NT2/D1 (cell line): ENCODE data around the gene SGCD.

Experiments
- DNase-seq: peaks from one replicate; pipeline ENCODE4 v3.0.0-alpha.2; 2011; ENCODE audit warnings: low read depth, low spot score
- H3K27me3 ChIP-seq: 2 replicates; pipeline ENCODE4 v1.6.0; 2011; ENCODE audit warnings: mild to moderate bottlenecking; ENCODE audit not compliant: insufficient read length, insufficient read depth
- H3K36me3 ChIP-seq: 2 replicates; pipeline ENCODE4 v1.6.1; 2011; ENCODE audit warnings: mild to moderate bottlenecking, low read length, mixed read lengths; ENCODE audit not compliant: insufficient read depth, insufficient read length
- H3K4me1 ChIP-seq: 2 replicates; pipeline ENCODE4 v1.5.1; 2011; ENCODE audit not compliant: insufficient read depth, insufficient read length
- H3K4me3 ChIP-seq: 2 replicates; pipeline ENCODE4 v1.5.1; 2011; ENCODE audit warnings: low read depth; ENCODE audit not compliant: insufficient read length
- H3K9ac ChIP-seq: 2 replicates; pipeline ENCODE4 v1.6.0; 2011; ENCODE audit warnings: low read depth; ENCODE audit not compliant: insufficient read length
- H3K9me3 ChIP-seq: 2 replicates; pipeline ENCODE4 v1.5.1; 2011; ENCODE audit warnings: mild to moderate bottlenecking, low read length; ENCODE audit not compliant: insufficient read depth
- SUZ12 ChIP-seq: IDR thresholded peaks from 2 replicates; pipeline ENCODE4 v1.6.1; 2011; ENCODE audit not compliant: insufficient read length, insufficient read depth; ENCODE audit errors: extremely low read depth
- YY1 ChIP-seq: IDR thresholded peaks from 2 replicates; pipeline ENCODE4 v1.6.1; 2011; ENCODE audit not compliant: insufficient read length, insufficient read depth
- ZNF274 ChIP-seq: IDR thresholded peaks from 2 replicates; pipeline ENCODE4 v1.6.1; 2011; ENCODE audit warnings: mild to moderate bottlenecking, low read depth, low read length

Gene SGCD

GRCh38 chr5:156803404-156803803 lies 476.4 kb downstream of the SGCD start:
- Histone ChIP-seq H3K27me3 (no peaks in the 10 kb centered on the region), H3K4me1 (no peaks in the 10 kb centered on the region), H3K9me3 (peaks cover 14% of the 10 kb centered on the region; the same call in 1 of the 2 replicates), H3K4me3 (no peak overlapping the region), H3K9ac (no peak overlapping the region), H3K36me3 (no peaks in the 10 kb centered on the region)
- TF ChIP-seq YY1 (no peak), ZNF274 (no peak), SUZ12 (no peak)
- DNase-seq: no peak

- Histone ChIP-seq H3K27me3 (no peaks in the 10 kb centered on the region), H3K4me3 (no peak overlapping the region), H3K4me1 (no peaks in the 10 kb centered on the region), H3K9ac (no peak overlapping the region), H3K36me3 (no peaks in the 10 kb centered on the region), H3K9me3 (no peaks in the 10 kb centered on the region)
- TF ChIP-seq YY1 (no peak), ZNF274 (no peak), SUZ12 (no peak)
- DNase-seq: no peak
Observed at GRCh38 chr5:156812959-156813358, 486.0 kb downstream of the SGCD start.

GRCh38 chr5:156815988-156816599 lies 489.1 kb downstream of the SGCD start:
- Histone ChIP-seq H3K27me3 (no peaks in the 10 kb centered on the region), H3K9me3 (no peaks in the 10 kb centered on the region), H3K36me3 (no peaks in the 10 kb centered on the region), H3K4me1 (no peaks in the 10 kb centered on the region), H3K9ac (no peak overlapping the region), H3K4me3 (no peak overlapping the region)
- TF ChIP-seq SUZ12: no peak
- TF ChIP-seq ZNF274: no peak
- TF ChIP-seq YY1: no peak
- DNase-seq: no peak
